Astrocyte of the hippocampus (primary cell): ENCODE data around the gene ARL5C.
"Not testable (repeated sequence)": the region's sequence is repeated elsewhere in the genome, so short reads cannot be mapped to it uniquely, and the experiment has no call there.

Experiments
- DNase-seq: peaks from one replicate; pipeline ENCODE4 v3.0.0; 2011; ENCODE audit warnings: low read depth, low spot score

The ARL5C gene

DNA sequence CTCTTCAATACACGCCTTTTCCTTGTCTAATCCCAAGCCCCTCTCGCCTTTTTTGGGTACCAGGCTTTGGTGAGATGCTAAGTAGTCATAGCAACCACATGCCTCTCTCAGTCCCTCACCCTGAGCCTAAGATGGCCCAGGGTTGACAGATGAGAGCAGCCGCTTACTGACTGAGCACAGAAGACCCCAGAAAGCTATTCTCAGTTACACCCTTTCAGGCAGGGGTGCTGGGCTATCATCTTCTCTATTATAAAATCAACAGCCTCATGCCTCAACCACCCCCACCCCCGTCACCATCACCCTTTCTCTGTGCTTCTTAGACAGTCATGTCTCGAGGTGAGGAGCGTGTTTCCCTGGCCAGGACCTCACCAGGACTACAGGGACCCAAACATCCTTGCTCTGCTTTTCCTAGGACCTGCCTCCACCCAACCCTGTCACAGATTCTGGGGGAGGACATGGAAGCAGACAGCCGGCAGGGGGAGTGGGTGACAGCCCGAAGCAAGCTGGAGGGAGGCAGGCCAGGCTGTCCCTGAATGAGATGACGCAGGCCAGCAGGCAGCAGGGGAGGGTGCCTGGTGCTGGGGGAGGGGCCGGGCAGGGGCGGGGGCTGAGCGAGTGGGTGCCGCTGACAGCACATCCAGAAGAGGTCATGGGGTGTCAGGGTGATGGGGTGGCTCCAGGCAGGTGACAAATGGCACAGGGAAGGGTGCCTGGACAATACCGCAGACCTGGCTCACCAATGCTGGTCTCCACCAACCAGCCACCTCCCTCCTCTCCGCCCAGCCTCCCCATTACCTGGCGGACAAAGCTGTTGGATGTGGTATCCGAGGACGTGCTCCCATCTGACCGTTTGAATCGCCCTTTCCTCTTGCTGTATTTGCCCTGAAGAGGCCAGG lies 28.4 kb upstream of the ARL5C start:
- DNase-seq = peak; percentile 86

- DNase-seq = no peak
Observed at GRCh38 chr17:39193346-39193745, 27.4 kb upstream of the ARL5C start.

DNA sequence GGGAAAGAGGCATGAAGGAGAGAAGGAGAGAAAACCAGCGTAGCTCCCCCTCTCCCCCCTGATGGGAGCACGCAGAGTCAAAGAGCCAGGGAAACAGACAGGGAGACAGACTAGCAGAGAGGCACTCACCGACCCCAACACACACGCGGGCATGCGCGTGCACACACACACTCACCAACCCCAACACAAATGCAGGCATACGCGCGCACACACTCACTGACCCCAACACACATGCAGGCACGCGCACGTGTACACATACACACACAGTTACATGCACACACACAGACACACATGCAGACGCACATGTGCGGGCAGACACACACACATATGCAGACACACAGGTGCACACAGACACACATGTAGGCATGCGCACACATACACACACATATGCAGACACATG lies 26.9 kb upstream of the ARL5C start:
- no peak for DNase-seq

DNA sequence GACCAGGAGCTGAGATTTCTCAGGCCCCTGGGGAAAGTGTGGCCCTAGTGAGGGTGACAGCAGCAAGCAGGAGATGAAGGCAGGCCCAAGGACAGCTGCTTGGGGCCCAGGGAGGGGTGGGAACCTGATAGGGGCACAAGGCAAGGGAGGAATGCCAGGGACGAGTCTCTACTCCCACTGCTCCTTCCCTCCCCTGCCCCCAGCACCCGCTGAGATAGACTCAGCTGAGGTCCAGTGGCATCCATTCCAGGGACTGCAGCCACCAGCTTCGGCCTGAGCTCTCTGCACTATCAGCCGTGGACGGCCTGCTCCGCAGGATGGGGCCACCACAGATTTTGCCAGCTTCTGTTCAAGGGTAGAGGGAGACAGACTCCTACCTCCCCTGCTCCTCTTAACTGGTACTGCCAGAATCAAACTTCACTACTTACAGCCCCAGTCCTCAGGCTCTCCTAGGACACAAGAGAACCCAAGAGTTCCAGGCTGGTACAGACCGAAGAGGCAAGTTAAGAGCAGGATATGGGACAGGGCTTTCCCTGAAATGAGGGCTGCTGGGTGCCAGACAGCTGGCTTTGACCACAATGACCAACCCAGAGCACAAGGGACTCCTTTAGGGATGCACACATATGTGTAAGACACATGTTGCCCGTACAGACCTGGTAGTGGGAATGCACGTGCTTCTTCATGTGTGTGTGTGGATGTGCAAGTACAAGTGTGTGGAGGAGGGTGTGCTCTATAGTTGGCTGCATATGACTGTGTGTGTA lies 26.0 kb upstream of the ARL5C start:
- DNase-seq = no peak

DNA sequence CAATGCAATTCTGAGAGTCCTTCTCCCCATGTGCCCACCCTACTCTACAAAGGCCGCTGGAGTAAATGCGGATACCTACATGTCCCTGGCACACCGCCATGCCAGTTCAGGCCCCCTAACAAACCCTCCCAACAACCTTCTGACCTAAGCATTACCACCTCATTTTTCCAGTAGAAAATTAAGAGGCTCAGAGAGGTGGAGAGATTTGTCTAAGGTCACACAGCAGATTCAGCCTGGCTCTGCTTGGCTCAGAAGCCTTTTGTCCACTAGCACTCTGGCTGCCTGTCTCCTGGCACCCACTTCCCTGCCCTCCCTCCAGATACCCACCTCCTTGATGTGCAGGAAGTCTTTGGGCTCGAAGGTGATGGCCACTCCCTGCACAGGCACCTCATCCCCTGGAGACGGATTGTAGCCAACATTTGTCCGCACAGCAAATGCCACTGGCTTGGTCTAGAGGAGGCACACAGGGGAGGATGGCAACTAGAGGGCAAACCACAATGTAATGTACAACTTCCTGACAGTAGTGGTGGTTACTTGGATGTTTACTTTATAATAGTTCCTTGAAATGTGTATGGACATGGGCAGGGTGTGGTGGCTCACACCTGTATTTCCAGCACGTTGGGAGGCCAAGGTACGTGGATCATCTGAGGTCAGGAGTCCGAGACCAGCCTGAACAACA lies 21.3 kb upstream of the ARL5C start:
- DNase-seq = no peak

- no peak for DNase-seq
Observed at GRCh38 chr17:39186481-39187002, 20.6 kb upstream of the ARL5C start.

DNA sequence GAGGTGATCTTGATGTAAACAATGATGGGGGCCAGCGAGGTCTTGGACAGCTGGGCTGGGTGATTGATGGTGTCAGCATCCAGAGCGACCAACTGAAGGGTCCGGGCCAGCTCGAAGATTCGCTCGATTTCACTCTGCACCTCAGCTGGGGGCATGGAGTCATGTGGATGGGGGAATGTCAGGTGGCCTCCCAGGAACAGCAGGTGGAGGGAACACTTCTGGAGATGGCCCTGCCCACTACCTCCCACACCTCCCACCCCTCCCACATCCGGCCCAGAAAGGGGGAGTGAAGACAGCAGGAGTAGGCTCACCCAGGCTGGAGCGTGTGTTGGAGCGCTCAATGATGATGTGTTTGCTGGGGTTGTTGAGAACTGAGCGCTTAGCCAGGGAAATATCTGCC lies 17.8 kb upstream of the ARL5C start:
- DNase-seq = no peak

GRCh38 chr17:39183045-39183444 lies 17.1 kb upstream of the ARL5C start:
- DNase-seq = no peak

DNA sequence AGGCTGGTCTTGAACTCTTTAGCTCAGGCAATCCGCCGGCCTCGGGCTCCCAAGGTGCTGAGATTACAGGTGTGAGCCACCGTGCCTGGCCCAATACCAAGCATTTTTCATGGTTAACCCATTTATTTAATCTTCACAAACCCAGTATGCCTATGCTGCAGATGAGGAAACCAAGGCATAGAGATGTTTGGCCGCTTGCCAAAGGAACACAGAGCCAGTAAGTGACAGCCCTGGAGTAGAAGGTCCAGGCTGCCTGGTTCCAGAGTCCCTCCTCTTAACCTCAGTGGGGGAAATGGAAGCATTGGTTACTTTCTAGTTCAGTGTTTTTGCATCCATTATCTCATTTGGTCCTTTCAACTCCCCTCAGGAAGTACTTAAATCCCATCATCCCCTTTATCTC lies 15.3 kb upstream of the ARL5C start:
- DNase-seq = no peak

- peak; percentile 34 for DNase-seq
Observed at GRCh38 chr17:39178536-39178935, 12.6 kb upstream of the ARL5C start.

DNA sequence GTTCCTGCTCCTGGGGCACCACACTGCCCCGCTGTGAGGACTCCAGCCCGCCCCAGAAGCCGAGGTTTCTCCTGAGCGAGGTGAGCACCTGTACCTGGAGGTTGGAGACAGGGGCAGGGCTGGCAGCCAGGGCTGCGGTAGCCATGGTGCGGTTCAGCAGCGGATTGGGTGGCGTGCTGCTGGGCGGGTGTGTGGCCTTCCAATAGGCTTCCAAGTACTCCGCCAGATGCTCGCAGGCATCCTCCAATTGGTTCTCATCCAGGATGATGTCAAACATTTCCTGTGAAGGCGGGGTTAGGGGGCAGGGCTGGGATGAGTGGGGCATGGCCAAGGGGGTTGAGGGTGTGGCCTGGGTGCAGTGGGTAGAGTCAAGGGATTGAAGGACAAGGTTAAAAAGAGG lies 11.3 kb upstream of the ARL5C start:
- DNase-seq = no peak

DNA sequence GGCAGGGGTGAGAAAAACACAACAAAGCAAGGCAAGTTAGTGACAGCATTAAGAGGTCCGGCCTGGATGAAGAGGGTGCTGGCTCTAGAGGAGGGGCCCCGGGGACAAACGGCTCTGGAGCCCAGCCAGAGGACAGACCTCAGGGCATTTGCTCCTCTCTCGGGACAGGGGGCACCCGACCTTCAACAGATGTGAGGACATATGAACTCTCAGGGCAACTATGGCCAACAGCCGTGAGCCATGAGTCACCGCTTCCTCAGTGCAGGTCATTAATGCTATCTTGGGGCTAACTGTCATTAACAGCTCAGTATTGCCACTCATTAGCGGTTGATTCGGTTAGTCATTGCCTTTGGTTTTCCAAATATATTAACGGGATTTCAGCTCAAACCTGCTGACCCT lies 9.7 kb upstream of the ARL5C start:
- peak; percentile 27 for DNase-seq

DNA sequence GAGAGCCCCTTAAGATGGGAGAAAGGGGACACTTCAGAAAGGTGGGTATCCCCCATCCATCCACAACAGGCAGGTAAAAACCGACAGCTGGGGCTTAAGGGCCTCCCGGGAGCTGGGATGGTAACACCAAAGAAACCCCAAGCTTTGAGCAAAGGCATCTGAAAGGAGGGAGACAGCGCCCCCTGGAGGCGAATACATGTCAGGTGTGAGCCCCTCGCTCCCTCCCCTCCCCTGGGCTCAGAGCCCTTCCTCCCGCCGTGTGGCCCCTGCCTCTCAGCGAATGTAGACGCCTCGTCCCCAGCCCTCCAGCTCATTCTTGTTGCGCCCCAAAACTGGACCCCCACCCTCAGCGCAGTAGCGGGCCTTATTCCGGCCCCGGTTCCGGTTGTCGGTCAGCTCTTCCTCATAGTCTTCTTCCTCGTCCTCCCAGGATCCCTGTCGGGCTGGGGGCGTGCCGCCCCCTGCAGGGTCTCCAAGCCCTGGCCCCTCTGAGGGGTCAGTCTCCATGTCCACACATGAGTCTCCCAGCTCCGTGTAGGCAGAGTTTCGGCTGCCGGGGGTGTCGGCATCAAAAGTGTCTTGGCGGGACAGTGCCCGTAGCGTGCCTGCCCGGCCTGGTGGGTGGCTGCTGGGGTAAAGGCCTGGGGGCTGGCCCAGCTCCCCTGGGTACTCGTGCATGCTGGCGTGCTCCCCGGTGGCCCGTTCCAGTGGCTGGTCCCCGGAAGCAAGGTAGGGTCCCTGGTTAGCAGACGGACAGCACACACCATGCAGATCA lies 9.1 kb upstream of the ARL5C start:
- DNase-seq = peak; percentile 73

DNA sequence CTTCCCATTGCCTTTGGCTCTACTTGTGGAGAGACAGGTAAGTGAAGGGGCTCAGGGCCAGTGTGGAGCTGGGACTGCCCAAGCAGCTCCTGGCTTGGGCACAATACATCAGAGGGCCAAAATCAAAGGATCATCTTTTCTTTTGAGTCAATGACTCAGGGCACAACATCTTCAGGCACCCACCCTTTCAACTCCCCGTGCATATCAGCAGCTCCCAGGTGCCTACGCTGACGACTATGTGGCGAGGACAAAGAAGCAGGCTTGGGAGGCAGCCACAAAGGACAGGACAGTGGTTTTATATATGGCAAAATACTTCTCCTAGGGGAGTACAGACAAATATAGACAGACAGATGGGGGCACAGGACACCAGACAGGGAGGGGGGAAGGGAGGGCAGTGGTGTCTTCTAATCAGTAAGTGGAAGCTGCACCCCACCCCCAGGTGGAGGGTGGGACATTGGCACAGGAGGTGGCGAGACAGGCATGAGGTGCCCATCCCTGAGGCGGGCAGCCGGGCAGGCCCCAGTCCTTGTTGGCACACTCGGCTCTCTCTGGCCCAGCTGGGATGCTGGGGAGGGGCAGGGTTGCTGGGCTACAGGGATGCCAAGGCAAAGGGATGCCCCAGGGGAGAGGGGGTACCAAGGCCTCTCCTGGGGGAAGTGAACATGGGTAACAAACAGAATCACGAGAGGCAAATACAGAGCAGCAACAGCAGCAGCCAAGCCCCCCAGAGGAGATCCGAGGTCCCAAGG lies 7.7 kb upstream of the ARL5C start:
- no peak for DNase-seq

GRCh38 chr17:39173080-39173479 lies 7.1 kb upstream of the ARL5C start:
- no peak for DNase-seq

- no peak for DNase-seq
Observed at GRCh38 chr17:39171933-39172332, 6.0 kb upstream of the ARL5C start.

GRCh38 chr17:39170558-39170957 lies 4.6 kb upstream of the ARL5C start:
- DNase-seq = no peak

DNA sequence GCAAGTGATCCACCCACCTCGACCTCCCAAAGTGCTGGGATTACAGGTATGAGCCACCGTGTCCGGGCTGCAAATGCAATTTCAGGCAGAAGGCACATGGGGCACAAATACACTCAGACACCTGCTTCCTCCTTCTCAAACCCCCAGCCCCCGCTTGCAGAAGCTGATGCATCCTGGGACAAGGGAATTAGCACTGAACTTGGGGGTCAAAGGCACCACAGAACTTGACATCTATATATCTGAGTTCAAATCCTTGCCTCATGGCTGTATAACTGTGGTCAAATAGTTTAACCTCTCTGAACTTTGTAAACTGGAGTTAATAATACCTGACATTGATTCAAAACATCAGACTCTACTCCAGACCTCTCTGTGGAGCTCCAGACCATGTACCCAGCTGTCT lies 4.1 kb upstream of the ARL5C start:
- DNase-seq = no peak

GRCh38 chr17:39169518-39169917 lies 3.6 kb upstream of the ARL5C start:
- DNase-seq = no peak

GRCh38 chr17:39169101-39169500 lies 3.1 kb upstream of the ARL5C start:
- no peak for DNase-seq

DNA sequence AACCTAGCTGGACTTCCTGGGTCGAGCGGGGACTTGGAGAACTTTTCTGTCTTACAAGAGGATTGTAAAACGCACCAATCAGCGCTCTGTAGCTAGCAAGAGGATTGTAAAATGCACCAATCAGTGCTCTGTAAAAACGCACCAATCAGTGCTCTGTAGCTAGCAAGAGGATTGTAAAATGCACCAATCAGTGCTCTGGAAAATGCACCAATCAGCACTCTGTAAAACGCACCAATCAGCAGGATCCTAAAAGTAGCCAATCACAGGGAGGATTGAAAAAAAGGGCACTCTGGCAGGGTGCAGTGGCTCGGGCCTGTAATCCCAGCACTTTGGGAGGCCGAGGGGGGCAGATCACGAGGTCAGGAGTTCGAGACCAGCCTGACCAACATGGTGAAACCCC lies 2.5 kb upstream of the ARL5C start:
- DNase-seq = not testable (repeated sequence)
